Measurements from ENCODE around the gene APLP1. TPM values are rescaled to one million over a fixed set of nuclear protein-coding genes. Genes with fewer than 3 reads are reported as not detected.
A peak's percentile ranks its signal among the peaks of the same experiment; 100 is the strongest.

APLP1 gene
- total and polyA plus RNA-seq, 2 of the 4 experiments (the other 2 are of a cell fraction) = 4.7 to 41.0 TPM

GRCh38 chr19:35868823-35869326 is 501 bp downstream of the APLP1 start:
- H2BK120ac ChIP-seq (ENCODE audit: low read depth, low read length) = no peak overlapping the region
- no peak for DNase-seq

More at GRCh38 chr19:35868823-35869326, 501 bp downstream of the APLP1 start:
- Histone ChIP-seq H3K27ac (ENCODE audit: insufficient read depth, low read length) (no peak overlapping the region), H3K27me3 (ENCODE audit: control insufficient read depth, insufficient read depth, low read length) (peaks cover 17% of the 10 kb centered on the region), H3K4ac (ENCODE audit: low read depth, low read length) (no peak overlapping the region), H2BK15ac (ENCODE audit: low read depth, low read length) (no peak overlapping the region), H3K23ac (ENCODE audit: low read depth, low read length) (no peak overlapping the region), H3K4me2 (ENCODE audit: low read depth, low read length) (peak overlapping the region; percentile 45), H3K9me1 (ENCODE audit: insufficient read depth, low read length) (peaks cover 2% of the 10 kb centered on the region), H4K20me1 (ENCODE audit: insufficient read depth, low read length) (no peaks in the 10 kb centered on the region), H3K9ac (ENCODE audit: low read depth, low read length) (no peak overlapping the region), H2AK9ac (replicated peaks; ENCODE audit: low read depth, low read length, poor library complexity) (no peak overlapping the region), H4K5ac (ENCODE audit: low read depth, low read length) (no peak overlapping the region), H3K4me1 (ENCODE audit: control insufficient read depth, insufficient read depth, low read length) (peaks cover 4% of the 10 kb centered on the region), H3K4me3 (ENCODE audit: insufficient read depth, low read depth, low read length) (peak overlapping the region; percentile 32), H2BK5ac (ENCODE audit: low read depth, low read length, poor library complexity, severe bottlenecking) (no peak overlapping the region), H3K56ac (ENCODE audit: extremely low read depth, insufficient read depth, low read length) (no peak overlapping the region), H3K18ac (ENCODE audit: low read depth, low read length) (no peak overlapping the region), H3K36me3 (ENCODE audit: control insufficient read depth, insufficient read depth, low read length) (no peaks in the 10 kb centered on the region), H3K9me3 (ENCODE audit: control insufficient read depth, insufficient read depth, low read length) (no peaks in the 10 kb centered on the region), H2AFZ (replicated peaks; ENCODE audit: low read length, poor library complexity) (peak overlapping the region; percentile 88), H2AK5ac (ENCODE audit: low read depth, low read length) (no peak overlapping the region), H2BK20ac (ENCODE audit: low read depth, low read length) (no peak overlapping the region), H4K8ac (ENCODE audit: low read depth in 2 of 2, low read length in 2 of 2) (no peak overlapping the region), H3K79me1 (ENCODE audit: low read depth in 1 of 2, low read length in 2 of 2) (no peaks in the 10 kb centered on the region), H4K91ac (ENCODE audit: insufficient read depth, low read depth, low read length) (no peak overlapping the region), H3K14ac (replicated peaks; ENCODE audit: low read depth, low read length) (no peak overlapping the region)
- TF ChIP-seq RFX5 (IDR thresholded peaks at IDR 0.05; ENCODE audit: low read depth, low read length) = no peak
- TF ChIP-seq FOS (IDR thresholded peaks at IDR 0.05; ENCODE audit: low read depth, low read length) = no peak
- no peak for TF ChIP-seq USF2 (IDR thresholded peaks at IDR 0.05; ENCODE audit: low read depth, low read length)
- TF ChIP-seq MXI1 (IDR thresholded peaks at IDR 0.05; ENCODE audit: borderline replicate concordance, low read depth, low read length) = no peak
- no peak for TF ChIP-seq CTCF (conservative IDR thresholded peaks at IDR 0.05; ENCODE audit: low read depth, low read length)
- TF ChIP-seq CHD1 (IDR thresholded peaks at IDR 0.05; ENCODE audit: low read depth, low read length) = no peak
- TF ChIP-seq BHLHE40 (IDR thresholded peaks at IDR 0.05; ENCODE audit: low read depth, low read length) = no peak
- no peak for TF ChIP-seq NFE2L2 (IDR thresholded peaks at IDR 0.05; ENCODE audit: low read depth, low read length)
- no peak for TF ChIP-seq SMC3 (IDR thresholded peaks at IDR 0.05; ENCODE audit: low read depth, low read length)
- no peak for TF ChIP-seq ELK1 (IDR thresholded peaks at IDR 0.05; ENCODE audit: borderline replicate concordance, low read depth, low read length)
- TF ChIP-seq MAZ (IDR thresholded peaks at IDR 0.05; ENCODE audit: borderline replicate concordance, low read depth, low read length) = no peak
- TF ChIP-seq MAFK (IDR thresholded peaks at IDR 0.05; ENCODE audit: low read depth, low read length) = no peak
- no peak for ATAC-seq (ENCODE audit: low read depth)
- ChIA-PET POLR2A (ENCODE audit: unreplicated experiment) (no interaction called here), CTCF (no interaction called here)
- no TSS peak for BruUV-seq (replicated peaks)
- in situ Hi-C loops (cut with MboI; ENCODE audit: low sequenced_read_pairs) (no loop called here), dilution Hi-C loops (cut with HindIII; ENCODE audit: low sequenced_read_pairs, unreplicated experiment) (no loop called here), intact Hi-C loops (cut with micrococcal nuclease) (no loop called here)
- no CpG with 5 or more reads among the region's 15 CpGs for WGBS, 2 experiments (ENCODE audit: extremely low coverage in 2 of 2, insufficient read length in 1 of 2)

Measured in IMR-90 (cell line).